Aorta (tissue), 5 donors: ENCODE results near the gene NEK6. TPM values are rescaled to one million over a fixed set of nuclear protein-coding genes. Genes with fewer than 3 reads are reported as not detected.

Source experiments
- ATAC-seq: fragments of 200-7000 bp; cut with Tn5 transposase; one replicate; pipeline ENCODE4 v1.9.1; 2022; ENCODE audit warnings: moderate library complexity; ENCODE audit not compliant: low FRiP score
- DNase-seq, 2 donors: peaks; one replicate each; pipeline ENCODE4 v3.0.0-alpha.2; 2020
- H3K27ac ChIP-seq, 2 donors: one replicate each; pipeline ENCODE4 v1.5.1; 2013; ENCODE audit warnings: low read length in 2 of 2, mild to moderate bottlenecking in 2 of 2, moderate library complexity in 2 of 2, control low read depth in 1 of 2, inconsistent platforms in 1 of 2, low read depth in 1 of 2
- H3K27me3 ChIP-seq, 2 donors: one replicate each; pipeline ENCODE4 v1.6.1; 2013; ENCODE audit warnings: control low read depth in 1 of 2, low read length in 1 of 2, mild to moderate bottlenecking in 1 of 2, moderate library complexity in 1 of 2; ENCODE audit not compliant: insufficient read depth in 2 of 2, control insufficient read depth in 1 of 2
- H3K36me3 ChIP-seq, 2 donors: one replicate each; pipeline ENCODE4 v1.6.1; 2013; ENCODE audit warnings: control low read depth in 1 of 2, low read length in 1 of 2, mild to moderate bottlenecking in 1 of 2; ENCODE audit not compliant: insufficient read depth in 2 of 2, control insufficient read depth in 1 of 2
- H3K4me1 ChIP-seq, 2 donors: one replicate each; pipeline ENCODE4 v1.6.1; 2013; ENCODE audit warnings: low read length in 2 of 2, control low read depth in 1 of 2, mild to moderate bottlenecking in 1 of 2, moderate library complexity in 1 of 2; ENCODE audit not compliant: insufficient read depth in 2 of 2, control insufficient read depth in 1 of 2
- H3K4me3 ChIP-seq, 2 donors: one replicate each; pipeline ENCODE4 v1.5.1; 2013; ENCODE audit warnings: low read length in 2 of 2, control low read depth in 1 of 2, mild to moderate bottlenecking in 1 of 2
- H3K9me3 ChIP-seq: one replicate; pipeline ENCODE4 v1.6.1; 2013; ENCODE audit warnings: mild to moderate bottlenecking, low read length; ENCODE audit not compliant: control insufficient read depth
- WGBS, 2 donors: extraction: QIAGEN DNeasy Blood & Tissue Kit; methylation state at CpG; one replicate each; pipeline ENCODE4 v1.1.7; 2013; 5-methylcytosine and 5-hydroxymethylcytosine counted together
- intact Hi-C, 2 donors: fragments of 100-400 bp; cut with DNase I; formaldehyde crosslinking; loops; one replicate each; pipeline versions ENCODE4 v1.14.2 to v1.15.0; 2022
- polyA plus RNA-seq, 2 donors: library from polyadenylated mRNA; stranded (reverse); fragments of 200-250 nt; gene quantifications; one replicate each; pipeline ENCODE4 v1.2.3, GENCODE V29; 2013
- total RNA-seq, 2 donors: library from RNA; stranded (reverse); fragmentation: NEBNext Ultra II Directional; extraction: Animal tissue kit (Norgen Biotek cat#: 25700); gene quantifications; one replicate each; pipeline ENCODE4 v1.2.1, GENCODE V29; 2021
- donor health status: healthy with polysubstance abuse.
- donor health status: Bipolar disorder and iron deficiency.
- donor health status: DM: no; HTN: no; CAD: no.
- donor health status: DM: no; HTN: no; CAD: no.
- donor health status: DM: yes; HTN: yes; CAD: no.

NEK6 gene
- total and polyA plus RNA-seq, 4 donors: 8.2 to 72.8 (median 37.0) TPM

DNA sequence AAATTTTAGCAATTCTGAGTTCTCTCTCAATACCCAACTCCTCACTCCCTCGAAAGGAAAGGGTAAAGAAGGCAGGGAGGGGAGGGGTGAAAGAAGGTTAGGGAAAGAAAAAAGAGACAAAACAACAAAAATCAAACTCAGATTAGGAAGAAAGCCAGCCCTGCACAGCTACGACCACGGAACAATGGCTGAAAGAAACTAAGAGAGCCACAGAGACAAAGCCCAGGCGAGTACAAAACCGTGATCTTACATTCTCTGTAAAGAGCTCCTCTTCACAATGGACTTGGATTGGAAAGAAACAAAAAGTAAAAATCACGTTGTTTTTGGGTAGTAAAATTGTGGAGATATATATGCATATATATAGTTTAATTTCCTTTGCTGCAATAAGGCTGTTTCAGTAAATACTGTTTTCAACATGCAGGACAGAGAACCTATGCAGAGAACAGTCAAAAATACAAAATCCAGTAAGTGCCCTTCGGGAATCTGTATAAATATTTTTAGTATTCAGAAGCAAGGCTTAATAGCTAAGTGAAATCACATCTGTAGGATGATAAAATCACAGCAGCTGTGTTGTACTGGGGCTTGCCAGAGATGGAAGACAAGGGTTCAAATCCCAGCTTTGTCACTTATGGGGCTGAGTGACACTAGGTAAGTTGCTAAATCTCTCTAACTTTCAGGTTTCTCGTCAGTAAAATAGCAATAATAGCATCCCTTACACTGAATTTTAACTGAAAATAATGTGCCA lies 140.6 kb downstream of the NEK6 start:
- DNase-seq: no peak
- no peaks in the 10 kb centered on the region for H3K27me3 ChIP-seq
- no peak overlapping the region for H3K4me3 ChIP-seq
- intact Hi-C loops: no loop called here
- no peak overlapping the region for H3K27ac ChIP-seq
- H3K4me1 ChIP-seq: no peaks in the 10 kb centered on the region
- peaks cover 0 to 5% of the 10 kb centered on the region in 2 donors for H3K36me3 ChIP-seq
- no peak for ATAC-seq
- no peaks in the 10 kb centered on the region for H3K9me3 ChIP-seq
- WGBS, 2 donors: 77 to 80% methylated on average over 8 of the region's 8 CpGs

DNA sequence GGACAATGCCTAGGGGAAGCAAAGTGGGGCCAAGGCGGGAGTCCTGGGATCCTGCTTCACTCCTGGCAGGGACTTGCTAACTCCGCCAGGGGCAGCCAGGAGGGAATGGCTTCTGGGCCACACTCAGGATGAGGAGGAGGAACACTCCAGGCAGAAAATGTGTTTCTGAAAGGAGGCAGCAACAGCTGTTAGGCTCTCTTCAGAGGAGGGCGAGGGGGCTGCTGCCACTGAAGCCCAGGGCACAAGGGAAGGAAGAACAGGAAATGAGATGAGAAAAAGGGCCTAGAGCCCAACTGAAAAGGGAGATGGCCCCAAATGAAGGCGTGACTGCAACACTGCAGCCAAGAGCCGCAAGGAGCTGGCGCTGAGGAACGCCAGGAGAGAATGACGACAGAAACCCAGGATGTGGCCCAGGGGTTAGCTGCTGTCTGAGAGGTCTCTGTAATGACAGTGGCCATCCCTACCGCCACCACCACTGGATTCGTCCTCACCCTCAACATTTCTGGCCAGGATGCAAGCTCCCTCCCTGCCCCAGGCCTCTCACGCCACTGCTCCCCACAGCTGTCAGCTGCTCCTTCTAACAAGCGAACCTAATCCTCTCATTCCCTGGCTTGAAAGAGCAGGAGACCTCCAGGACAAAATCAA lies 141.7 kb downstream of the NEK6 start:
- H3K27ac ChIP-seq: no peak overlapping the region
- H3K4me3 ChIP-seq: no peak overlapping the region
- H3K36me3 ChIP-seq: peaks cover 3 to 5% of the 10 kb centered on the region in 2 donors
- DNase-seq (peak in 1 of 2 donors; percentile 65), ATAC-seq (peak; percentile 73)
- 73 to 75% methylated on average over 12 of the region's 12 CpGs for WGBS, 2 donors
- no peaks in the 10 kb centered on the region for H3K27me3 ChIP-seq
- no peaks in the 10 kb centered on the region for H3K4me1 ChIP-seq
- intact Hi-C loops: no loop called here
- H3K9me3 ChIP-seq: no peaks in the 10 kb centered on the region

DNA sequence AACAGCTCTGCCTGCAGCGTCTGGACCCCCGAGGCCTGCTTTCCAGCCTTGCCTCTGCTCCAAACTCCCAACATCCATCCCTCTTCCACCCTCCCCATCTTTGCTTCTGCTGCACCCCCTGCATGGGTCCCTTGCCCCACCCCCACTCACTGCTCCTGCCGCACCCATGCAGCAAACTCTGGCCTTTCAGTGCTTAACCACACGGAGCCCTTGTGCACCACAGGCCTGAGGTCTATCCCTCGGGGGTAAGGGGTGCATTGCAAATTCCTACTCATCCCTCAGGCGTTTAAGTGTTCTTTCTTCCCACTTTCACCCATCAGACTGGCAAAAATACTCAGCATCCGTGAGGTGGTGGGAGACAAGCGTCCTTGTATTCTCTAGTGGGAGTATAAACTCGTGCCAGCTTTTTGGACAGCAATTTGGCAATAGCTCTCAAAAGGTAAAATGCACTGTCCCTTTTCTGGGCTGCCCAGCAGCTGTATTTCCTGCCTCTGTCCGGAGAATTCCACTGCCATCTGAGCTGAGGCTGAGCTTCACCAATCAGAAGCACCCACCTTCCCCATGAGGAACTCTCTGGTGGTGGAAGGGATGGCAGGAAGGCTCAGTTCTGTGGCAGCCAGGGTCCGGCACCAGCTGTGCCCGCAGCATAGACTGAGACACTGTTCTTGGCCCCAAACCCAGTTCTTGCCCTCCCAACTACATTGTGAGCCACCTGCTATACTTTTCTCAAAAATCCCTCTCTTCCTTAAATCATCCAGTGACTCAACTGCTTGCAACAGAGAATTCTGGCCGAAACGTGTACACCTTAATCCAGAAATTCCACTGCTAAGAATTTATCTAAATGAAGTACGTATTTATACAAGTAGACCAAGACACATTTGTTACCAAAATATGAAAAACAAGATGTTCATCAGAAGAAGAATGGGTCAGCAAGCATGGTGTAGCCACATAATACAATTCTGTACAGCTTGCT lies 142.5 kb downstream of the NEK6 start:
- 53% methylated on average over 15 of the region's 15 CpGs for WGBS, 2 donors
- Histone ChIP-seq H3K27ac (no peak overlapping the region), H3K9me3 (no peaks in the 10 kb centered on the region), H3K4me3 (no peak overlapping the region), H3K36me3 (peaks cover 5% of the 10 kb centered on the region in 2 donors), H3K4me1 (no peaks in the 10 kb centered on the region), H3K27me3 (no peaks in the 10 kb centered on the region)
- DNase-seq (no peak), ATAC-seq (no peak)
- intact Hi-C loops: no loop called here

Other genes starting within 250 kb of the NEK6 start
- under 1 TPM in 1 of 2 donors, not detected in 1; 0.26 TPM for gene LHX2, start 246.2 kb upstream of the NEK6 start, total RNA-seq
- gene LHX2, start 246.2 kb upstream of the NEK6 start, polyA plus RNA-seq: under 1 TPM in 1 of 2 donors, not detected in 1; 0.38 TPM
- gene PSMB7, start 157.5 kb downstream of the NEK6 start, total RNA-seq: 10 to 100 TPM; 75.9 to 83.5 TPM
- gene PSMB7, start 157.5 kb downstream of the NEK6 start, polyA plus RNA-seq: 100 to 1,000 TPM in 1 of 2 donors, 10 to 100 TPM in 1; 96.8 to 153 TPM
- gene ADGRD2, start 192.5 kb downstream of the NEK6 start, total RNA-seq: not detected
- gene ADGRD2, start 192.5 kb downstream of the NEK6 start, polyA plus RNA-seq: not detected
- gene NR5A1, start 249.4 kb downstream of the NEK6 start, total RNA-seq: not detected
- not detected for gene NR5A1, start 249.4 kb downstream of the NEK6 start, polyA plus RNA-seq